Measurements from ENCODE around the gene SYNGR1. TPM values are rescaled to one million over a fixed set of nuclear protein-coding genes. Genes with fewer than 3 reads are reported as not detected.

SYNGR1 gene
- polyA plus RNA-seq, 2 of the 4 experiments (the other 2 are of a cell fraction), result 6.7 to 14.5 TPM

GRCh38 chr22:39381009-39381755 lies 31.4 kb downstream of the SYNGR1 start (continued):
- TF ChIP-seq KDM5A (IDR thresholded peaks at IDR 0.05), result no peak
- no peak for TF ChIP-seq CTCF (IDR thresholded peaks at IDR 0.05)
- TF ChIP-seq ATOH8 (CRISPR knock-in tag; IDR thresholded peaks at IDR 0.05; ENCODE audit: low read depth), result no peak
- TF ChIP-seq MAFK (IDR thresholded peaks at IDR 0.05; ENCODE audit: partially characterized antibody), result no peak

- POLR2A ChIA-PET, result no interaction called here
- CTCF ChIA-PET, result interaction anchor here (1.8 kb wide), 1 partner anchor 38 kb away, joined by 4 read pairs; no protein-coding TSS in a partner anchor
- Histone ChIP-seq H3K4me1 (peaks cover 8% of the 10 kb centered on the region; the same call in 2 of the 3 replicates), H3K4me3 (no peak overlapping the region), H3K9me3 (no peaks in the 10 kb centered on the region), H3K4me2 (no peak overlapping the region), H3K27ac (no peak overlapping the region)
- no peak for FAIRE-seq
- TF ChIP-seq RAD21 (conservative IDR thresholded peaks at IDR 0.05 in 1 of 2, IDR thresholded peaks at IDR 0.05 in 1 of 2), result no peak
- no peak for ATAC-seq
- no peak for DNase-seq (ENCODE audit: low read depth in 1 of 2, low spot score in 1 of 2)
- WGBS (ENCODE audit: missing lambda C conversion rate), result 100% methylated on average over 1 of the region's 8 CpGs
Measured at GRCh38 chr22:39381930-39382329, 32.1 kb downstream of the SYNGR1 start.

GRCh38 chr22:39382410-39382809 lies 32.6 kb downstream of the SYNGR1 start:
- POLR2A ChIA-PET, result no interaction called here
- DNase-seq (ENCODE audit: low read depth in 1 of 2, low spot score in 1 of 2) (no peak), ATAC-seq (no peak), FAIRE-seq (no peak)
- no peak for TF ChIP-seq BHLHE40 (IDR thresholded peaks at IDR 0.05; ENCODE audit: low read depth, low read length)
- no peak for TF ChIP-seq FOXS1 (CRISPR knock-in tag; IDR thresholded peaks at IDR 0.05)
- no peak for TF ChIP-seq PBX3 (IDR thresholded peaks at IDR 0.05)
- no peak for TF ChIP-seq TFCP2L1 (CRISPR knock-in tag; IDR thresholded peaks at IDR 0.05)
- no peak for TF ChIP-seq KDM1A (IDR thresholded peaks at IDR 0.05; ENCODE audit: low read depth)
- no peak for TF ChIP-seq MAZ (IDR thresholded peaks at IDR 0.05; ENCODE audit: borderline replicate concordance, low read depth, low read length)
- no peak for TF ChIP-seq MAFK (IDR thresholded peaks at IDR 0.05; ENCODE audit: partially characterized antibody)
- TF ChIP-seq CHD4 (IDR thresholded peaks at IDR 0.05; ENCODE audit: borderline replicate concordance), result no peak
- no peak overlapping the region for H3K4me3 ChIP-seq
- 89% methylated on average over 4 of the region's 5 CpGs for WGBS (ENCODE audit: missing lambda C conversion rate)
- no peak overlapping the region for H3K27ac ChIP-seq
- H3K4me1 ChIP-seq, result peaks cover 8% of the 10 kb centered on the region; the same call in 2 of the 3 replicates
- H3K4me2 ChIP-seq, result no peak overlapping the region
- CTCF ChIA-PET, result interaction anchor here (0.6 to 1.8 kb wide), 2 partner anchors 39 to 458 kb away, joined by 3 to 4 read pairs; no protein-coding TSS in a partner anchor
- no peaks in the 10 kb centered on the region for H3K9me3 ChIP-seq

GRCh38 chr22:39383841-39384625 lies 34.2 kb downstream of the SYNGR1 start:
- Histone ChIP-seq H3K4me3 (no peak overlapping the region), H3K4me1 (peaks cover 8% of the 10 kb centered on the region; the same call in 2 of the 3 replicates), H3K9me3 (no peaks in the 10 kb centered on the region), H3K27ac (peak overlapping the region in 1 of 2 experiments; percentile 47; a peak in 2 of 6 replicates), H3K4me2 (no peak overlapping the region)
- TF ChIP-seq KDM5A (IDR thresholded peaks at IDR 0.05), result no peak
- TF ChIP-seq HOXB5 (CRISPR knock-in tag; IDR thresholded peaks at IDR 0.05), result no peak
- no peak for TF ChIP-seq JUNB (IDR thresholded peaks at IDR 0.05)
- no peak for TF ChIP-seq RFX5 (IDR thresholded peaks at IDR 0.05)
- TF ChIP-seq FOXS1 (CRISPR knock-in tag; IDR thresholded peaks at IDR 0.05), result no peak
- no peak for TF ChIP-seq CBX2 (IDR thresholded peaks at IDR 0.05; ENCODE audit: borderline replicate concordance, low read depth)
- no peak for TF ChIP-seq RCOR1 (IDR thresholded peaks at IDR 0.05; ENCODE audit: low read depth, low read length)
- no peak for TF ChIP-seq HMGXB4 (CRISPR knock-in tag; IDR thresholded peaks at IDR 0.05; ENCODE audit: borderline replicate concordance)
- no peak for TF ChIP-seq PHF8 (IDR thresholded peaks at IDR 0.05; ENCODE audit: borderline replicate concordance, low read depth)
- no peak for TF ChIP-seq EHMT2 (IDR thresholded peaks at IDR 0.05; ENCODE audit: low read depth)
- ATAC-seq, result peak; percentile 32 to 34; a peak in 5 of 6 replicates
- ChIA-PET CTCF (interaction anchor here (0.6 kb wide), 1 partner anchor 38 kb away, joined by 3 read pairs; no protein-coding TSS in a partner anchor), POLR2A (no interaction called here)
- no peak for DNase-seq (ENCODE audit: low read depth in 1 of 2, low spot score in 1 of 2)
- FAIRE-seq, result no peak
- WGBS (ENCODE audit: missing lambda C conversion rate), result 69% methylated on average over 11 of the region's 12 CpGs

Measured in A549 (cell line).